Embryonic facial prominence (tissue), 1 donor: ENCODE results near the gene SLC12A8.

Experiments
- DNase-seq: peaks from one replicate; pipeline ENCODE4 v3.0.0-alpha.2; 2016; ENCODE audit errors: extremely low spot score

SLC12A8 gene

DNA sequence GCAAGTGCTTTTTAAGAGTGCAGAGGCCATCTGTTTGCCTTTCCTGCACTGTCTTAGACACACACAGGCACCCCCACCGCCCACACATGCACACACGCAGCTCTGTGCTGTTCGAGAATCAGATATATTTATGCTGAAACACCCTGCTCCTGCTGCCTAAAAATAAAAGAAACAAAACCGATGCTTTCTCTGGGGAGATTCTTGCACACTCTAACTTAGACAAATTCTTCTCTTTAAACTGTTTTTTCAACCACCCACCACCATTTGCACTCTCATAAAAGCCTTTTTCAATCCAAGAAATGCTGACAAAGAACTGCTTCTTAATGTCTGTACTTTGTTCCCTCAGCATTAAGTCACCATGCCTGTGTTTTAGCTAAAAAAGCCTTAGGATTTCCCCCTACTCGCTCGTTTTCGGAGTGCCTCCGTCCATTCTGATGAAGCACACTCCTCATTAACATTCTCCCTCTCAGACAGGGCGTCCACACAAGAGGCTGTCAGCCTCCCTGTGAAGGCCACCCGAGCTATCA is 26.2 kb downstream of the SLC12A8 start:
- DNase-seq = no peak

DNA sequence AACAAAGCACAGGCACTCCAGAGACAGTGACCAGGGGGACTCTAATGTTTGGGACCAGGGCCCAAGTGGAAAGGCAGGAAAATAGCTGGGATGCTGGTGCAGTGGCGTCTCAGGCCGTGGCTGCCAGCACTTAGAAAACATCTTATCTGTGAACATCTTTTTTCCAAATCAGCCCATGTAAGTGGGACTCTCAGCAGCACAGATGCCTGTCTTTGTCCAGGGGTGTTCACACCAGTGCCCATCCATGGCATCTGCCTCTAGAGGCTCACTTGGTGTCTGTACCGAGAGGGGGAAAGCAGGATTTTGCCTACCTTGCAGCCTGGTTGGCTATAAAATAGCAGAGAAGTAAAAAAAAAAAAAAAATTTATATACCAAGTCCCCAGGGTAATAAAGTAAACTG is 26.7 kb downstream of the SLC12A8 start:
- DNase-seq = no peak

DNA sequence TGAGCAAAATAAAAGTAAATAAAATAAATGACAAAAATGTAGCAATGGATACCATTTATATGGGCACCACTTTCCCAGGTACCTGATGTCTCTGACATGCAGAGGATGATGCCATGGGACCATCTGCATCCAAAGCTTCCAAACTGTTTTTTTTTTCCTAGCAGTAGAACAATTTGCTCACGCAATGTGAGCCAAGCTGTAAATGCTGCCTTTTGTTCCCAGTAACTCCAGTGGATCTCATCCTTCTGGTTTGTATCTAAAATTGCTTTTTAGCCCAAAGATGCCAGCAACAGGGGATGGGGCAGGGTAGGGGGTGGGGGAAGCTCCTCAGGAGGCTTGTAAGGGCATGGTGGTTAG is 32.7 kb downstream of the SLC12A8 start:
- DNase-seq = no peak

DNA sequence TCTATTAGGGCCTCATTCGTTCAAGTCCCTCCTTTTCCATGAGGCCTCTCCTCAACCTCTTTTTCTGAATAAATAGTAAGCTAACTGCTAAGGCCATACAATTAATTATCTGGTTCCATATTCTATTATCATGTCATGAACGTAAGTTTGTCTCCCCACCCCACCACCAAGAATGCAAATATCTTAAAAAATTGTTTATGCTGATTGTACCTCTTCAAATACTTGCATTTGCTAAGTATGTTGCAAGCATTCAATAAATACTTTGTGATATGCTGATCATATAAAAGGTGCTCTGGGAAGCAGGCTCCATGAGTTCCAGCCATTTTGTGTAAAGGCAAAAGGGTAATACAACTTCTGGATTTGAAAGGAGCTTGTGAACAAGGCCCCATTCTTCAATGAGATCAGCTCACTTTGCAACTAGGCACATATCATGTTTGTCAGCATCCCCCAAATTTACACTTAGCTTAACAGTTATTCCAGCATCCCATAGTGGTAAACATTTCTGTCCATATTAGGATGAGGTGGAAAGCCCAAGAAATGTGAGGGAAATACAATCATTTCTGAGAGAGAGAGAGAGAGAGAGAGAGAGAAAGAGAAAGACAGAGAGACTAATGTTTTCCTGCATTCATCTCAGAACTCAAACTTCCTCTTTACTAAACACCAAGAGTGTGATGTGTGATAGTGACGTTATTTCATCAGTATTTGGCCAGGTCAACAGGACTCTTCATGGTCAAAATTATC is 33.2 kb downstream of the SLC12A8 start:
- no peak for DNase-seq

GRCh38 chr3:125177746-125178145 is 34.8 kb downstream of the SLC12A8 start:
- no peak for DNase-seq

DNA sequence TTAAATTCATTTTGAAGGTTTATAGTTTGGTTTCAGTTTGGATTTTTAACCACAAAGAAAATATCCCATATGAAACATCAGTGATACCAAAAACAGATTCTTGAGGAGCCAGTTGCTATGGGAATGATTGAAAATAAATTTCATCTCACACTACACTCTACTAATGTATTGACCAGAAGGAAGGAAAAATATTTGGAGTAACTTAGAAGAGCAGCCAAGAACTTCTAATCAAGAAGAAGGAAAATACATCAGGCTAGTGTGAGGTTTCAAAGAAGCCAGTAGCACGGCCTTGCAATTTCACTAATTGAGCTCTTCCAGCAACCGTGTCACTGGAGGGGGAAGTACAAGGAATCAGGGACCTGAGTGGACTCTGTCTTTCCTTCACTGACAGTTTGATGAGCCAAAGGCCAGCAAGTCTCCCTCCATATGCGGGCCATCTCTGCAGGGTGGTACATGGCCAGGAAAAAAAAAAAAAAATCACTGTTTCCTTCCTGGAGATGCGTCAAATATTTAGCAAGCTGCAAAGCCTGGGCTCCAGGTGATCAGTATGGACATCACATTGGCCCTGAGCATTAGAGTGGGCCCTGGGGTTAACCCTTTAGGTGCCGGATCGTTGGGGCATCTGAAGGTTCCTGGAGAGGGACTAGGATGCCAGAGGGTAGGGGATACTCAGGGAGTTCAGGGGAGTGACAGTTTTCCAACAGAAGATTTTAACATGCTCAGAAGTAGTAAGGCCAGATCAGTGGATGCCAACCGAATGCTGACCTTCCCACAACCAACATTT is 37.1 kb downstream of the SLC12A8 start:
- DNase-seq = no peak

- no peak for DNase-seq
These were observed 40.2 kb downstream of the SLC12A8 start for GRCh38 chr3:125172346-125172745.

- DNase-seq = peak; percentile 21
These were observed 43.7 kb downstream of the SLC12A8 start for GRCh38 chr3:125168711-125169393.

- DNase-seq = no peak
These were observed 45.9 kb downstream of the SLC12A8 start for GRCh38 chr3:125166599-125167136.

GRCh38 chr3:125165948-125166553 is 46.5 kb downstream of the SLC12A8 start:
- DNase-seq = no peak

DNA sequence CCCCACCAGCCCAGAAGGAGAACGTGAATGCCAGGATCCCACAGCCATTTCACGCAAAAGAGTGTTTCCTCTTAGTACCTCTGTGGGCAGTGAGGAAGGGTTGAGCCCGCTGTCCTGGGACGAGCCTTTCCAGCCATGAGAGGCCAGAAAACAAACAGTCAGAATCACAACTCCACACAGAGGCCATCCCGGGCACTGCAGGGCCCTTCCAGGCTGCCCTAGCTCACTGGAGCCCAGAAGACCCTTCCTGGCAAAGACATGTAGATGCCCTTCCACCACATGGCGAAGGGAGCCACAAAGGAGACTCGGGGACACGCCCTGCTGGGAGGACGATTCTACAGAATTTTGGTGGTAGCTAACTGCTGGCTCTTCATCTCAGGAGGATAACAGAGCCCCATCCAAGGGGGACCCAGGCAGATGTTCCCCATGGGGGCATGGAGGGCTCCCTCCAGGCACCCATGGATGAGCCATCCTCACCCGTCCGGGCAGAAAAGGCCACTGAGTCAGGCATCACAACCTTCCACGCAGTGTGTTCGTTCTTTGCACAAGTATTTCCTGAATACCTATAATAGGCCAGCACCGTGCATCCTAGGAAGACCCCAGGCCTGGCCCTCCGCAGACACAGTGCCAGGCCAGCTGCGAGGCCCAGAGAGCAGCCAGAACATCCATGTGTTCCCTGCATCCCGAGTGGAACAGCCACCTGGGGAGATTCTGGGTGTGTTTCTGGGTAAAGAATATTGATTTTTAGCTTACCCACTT is 47.2 kb downstream of the SLC12A8 start:
- no peak for DNase-seq

DNA sequence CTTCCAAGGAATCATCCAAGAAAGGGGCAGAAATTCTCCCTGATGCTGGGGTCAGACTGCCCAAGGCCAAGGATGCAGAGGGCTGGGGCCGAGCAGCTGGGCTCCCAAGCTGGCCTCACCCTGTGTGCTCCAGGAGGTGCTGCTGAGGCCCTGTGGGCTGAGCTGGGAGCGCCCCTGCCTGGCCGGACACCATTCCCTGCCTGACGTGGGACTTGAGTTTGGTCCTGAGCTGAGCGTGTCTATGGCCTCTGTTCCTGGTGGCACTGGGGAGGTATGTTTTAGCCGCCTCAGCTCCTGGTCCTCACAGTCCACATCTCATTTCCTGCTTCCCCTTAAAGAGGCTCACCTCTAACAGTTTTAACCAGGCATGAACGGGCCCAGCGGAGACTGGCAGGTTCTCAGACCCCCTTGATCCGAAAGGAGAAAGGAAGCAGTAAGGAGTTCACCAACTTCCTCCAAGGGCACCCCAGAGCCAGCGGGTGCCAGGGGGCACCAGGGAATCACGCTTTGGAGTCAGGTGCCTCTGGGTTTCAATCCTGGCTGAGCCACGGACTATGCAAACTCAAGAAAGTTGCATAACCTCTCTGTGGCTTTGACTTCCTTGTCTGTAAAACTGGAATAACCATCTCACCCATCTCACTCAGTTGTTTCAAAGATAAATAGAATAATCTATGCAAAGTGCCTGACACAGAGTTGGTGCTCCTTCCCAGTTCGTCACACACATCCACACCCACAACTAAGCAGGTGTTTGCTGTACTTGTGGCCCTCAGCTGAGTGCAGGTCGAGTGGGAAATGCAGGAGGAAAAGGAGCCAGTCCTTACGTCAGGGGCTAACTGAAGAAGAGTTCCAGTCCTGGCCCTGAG is 48.6 kb downstream of the SLC12A8 start:
- no peak for DNase-seq

GRCh38 chr3:125161607-125162219 is 50.8 kb downstream of the SLC12A8 start:
- DNase-seq = no peak

- peak; percentile 44 for DNase-seq
These were observed 51.8 kb downstream of the SLC12A8 start for GRCh38 chr3:125160606-125161371.

GRCh38 chr3:125157183-125157582 is 55.4 kb downstream of the SLC12A8 start:
- DNase-seq = no peak

DNA sequence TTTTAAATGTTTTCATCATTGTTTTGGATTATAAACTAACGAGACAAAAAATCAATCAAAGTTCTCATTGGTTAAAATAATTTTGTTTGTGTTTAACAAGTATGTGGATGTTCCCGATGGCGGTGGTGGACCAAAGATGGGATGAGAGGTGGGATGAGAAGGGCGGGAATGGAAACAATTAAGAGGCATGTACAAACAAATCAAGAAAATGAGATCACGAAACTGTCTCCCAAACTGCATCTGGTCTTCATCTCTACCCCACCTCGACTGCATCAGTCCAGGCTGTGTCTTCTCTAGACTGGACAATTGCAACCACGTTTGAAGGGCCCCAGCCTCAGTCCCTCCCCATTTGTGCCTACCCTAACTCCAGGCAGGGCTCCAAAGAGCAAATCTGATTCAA is 56.1 kb downstream of the SLC12A8 start:
- DNase-seq = no peak

- DNase-seq = no peak
These were observed 57.7 kb downstream of the SLC12A8 start for GRCh38 chr3:125154800-125155269.

GRCh38 chr3:125154110-125154509 is 58.4 kb downstream of the SLC12A8 start:
- no peak for DNase-seq

DNA sequence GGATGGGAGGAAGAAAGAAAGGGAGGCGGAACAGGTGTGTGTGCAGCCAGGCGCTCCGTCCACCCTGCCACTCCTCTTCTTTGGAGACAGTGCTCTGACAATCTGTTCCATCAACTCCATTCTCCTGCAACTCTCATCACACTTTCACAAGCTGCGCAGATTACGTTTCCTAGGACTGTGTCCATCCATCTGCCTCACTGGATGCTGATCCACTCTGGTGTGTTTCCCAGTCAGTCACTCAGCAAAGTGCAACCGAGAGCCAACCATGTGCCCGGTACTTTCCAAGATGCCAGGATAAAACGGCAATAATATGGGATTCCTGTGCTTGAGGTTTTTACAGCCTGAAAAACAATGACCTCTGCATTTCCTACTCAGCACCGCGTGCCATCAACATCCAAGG is 59.6 kb downstream of the SLC12A8 start:
- DNase-seq = no peak
